ENCODE measurements around the gene IFT57. TPM values are rescaled to one million over a fixed set of nuclear protein-coding genes. Genes with fewer than 3 reads are reported as not detected.

IFT57 gene
- total and polyA plus RNA-seq, 2 of the 8 experiments (the other 6 are each of a cell fraction or from before 2014, with no cell fraction given): 15.1 to 27.8 TPM

- TF ChIP-seq CHD7 (IDR thresholded peaks at IDR 0.05; ENCODE audit: insufficient replicate concordance, low read length): no peak
- TF ChIP-seq TBP (IDR thresholded peaks at IDR 0.05; ENCODE audit: low read depth, low read length): no peak
- no peak for TF ChIP-seq NANOG (IDR thresholded peaks at IDR 0.05; ENCODE audit: insufficient read depth, low read depth, low read length, poor library complexity, severe bottlenecking)
- TF ChIP-seq GTF2F1 (IDR thresholded peaks at IDR 0.05; ENCODE audit: borderline replicate concordance, low read depth, low read length): no peak
- no peak for TF ChIP-seq YY1 (IDR thresholded peaks at IDR 0.05; ENCODE audit: low read depth, low read length)
- no peak for TF ChIP-seq ATF2 (IDR thresholded peaks at IDR 0.05; ENCODE audit: low read length)
Observed at GRCh38 chr3:108190346-108190745, 31.9 kb downstream of the IFT57 start (continued).
